Dendritic cell treated with granulocyte-macrophage colony-stimulating factor and Interleukin-4, amounts not matched to agents 40 ng/mL and 50 ng/mL, for 4 days (primary cell): ENCODE data around the gene TIMMDC1.
A peak's percentile ranks its signal among the peaks of the same experiment; 100 is the strongest.
"Not testable (repeated sequence)": the region's sequence is repeated elsewhere in the genome, so short reads cannot be mapped to it uniquely, and the experiment has no call there.

Source experiments
- H3K27ac Mint-ChIP-seq: one replicate; pipeline ENCODE4 v1.8.0; 2022; ENCODE audit warnings: mild to moderate bottlenecking, mixed read lengths
- H3K27me3 Mint-ChIP-seq: one replicate; pipeline ENCODE4 v1.8.0; 2022; ENCODE audit warnings: mild to moderate bottlenecking, mixed read lengths
- H3K36me3 Mint-ChIP-seq: one replicate; pipeline ENCODE4 v1.8.0; 2022; ENCODE audit warnings: low read depth, mixed read lengths
- H3K4me1 Mint-ChIP-seq: one replicate; pipeline ENCODE4 v1.8.0; 2022; ENCODE audit warnings: low read depth, mixed read lengths
- H3K4me3 Mint-ChIP-seq: one replicate; pipeline ENCODE4 v1.8.0; 2022; ENCODE audit warnings: mild to moderate bottlenecking, moderate library complexity, mixed read lengths
- H3K9me3 Mint-ChIP-seq: one replicate; pipeline ENCODE4 v1.8.0; 2022; ENCODE audit warnings: mixed read lengths
- intact Hi-C: fragments of 100-400 bp; cut with micrococcal nuclease; formaldehyde crosslinking; loops from one replicate; pipeline ENCODE4 v1.15.0; 2022

TIMMDC1 gene

DNA sequence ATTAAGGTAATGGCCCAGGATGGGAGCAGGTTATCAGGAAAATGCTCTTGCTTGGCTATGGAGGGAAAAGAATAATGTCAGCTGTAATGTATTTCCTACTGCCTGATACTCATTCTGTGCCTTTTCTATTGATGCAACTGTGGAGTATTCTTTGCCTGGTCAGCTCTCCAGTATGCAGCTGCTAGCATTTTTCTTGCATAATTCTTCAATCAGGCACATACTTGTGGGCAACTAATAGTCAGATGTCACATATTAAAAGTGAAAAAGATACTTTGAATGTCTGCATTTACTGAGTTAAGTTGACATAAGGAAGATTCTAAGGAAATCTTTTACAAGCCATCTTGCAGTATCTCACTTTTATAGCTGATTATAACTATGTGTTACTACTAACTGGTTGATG lies 31.5 kb downstream of the TIMMDC1 start:
- no peaks in the 10 kb centered on the region for H3K9me3 Mint-ChIP-seq
- intact Hi-C loops, result loop anchor here (10.0 kb wide), 1 partner anchor 145 kb away; the partner anchor contains the start of gene COX17
- H3K4me1 Mint-ChIP-seq, result peaks cover 6% of the 10 kb centered on the region
- no peaks in the 10 kb centered on the region for H3K27me3 Mint-ChIP-seq
- no peak overlapping the region for H3K4me3 Mint-ChIP-seq
- H3K27ac Mint-ChIP-seq, result no peak overlapping the region
- peaks cover 90% of the 10 kb centered on the region for H3K36me3 Mint-ChIP-seq

DNA sequence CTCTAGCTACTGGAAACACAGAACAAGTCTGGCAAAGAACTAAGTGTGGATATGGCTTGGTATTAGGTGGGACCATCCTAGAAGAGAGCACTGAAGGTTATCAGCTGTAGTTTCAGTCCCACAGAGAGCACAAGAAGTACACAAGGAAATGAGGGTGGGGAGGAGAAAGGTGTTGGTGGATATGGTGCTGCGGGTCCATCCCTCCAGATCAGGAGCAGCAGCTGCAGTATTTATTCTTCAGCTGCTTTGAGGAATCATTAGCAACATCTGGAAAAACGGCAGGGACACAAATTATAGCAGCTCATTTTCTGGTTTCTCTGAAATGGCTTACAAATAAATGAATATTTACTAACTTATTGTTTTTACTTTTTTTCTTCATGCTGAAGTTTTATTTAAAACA lies 32.1 kb downstream of the TIMMDC1 start:
- Mint-ChIP-seq H3K27ac (no peak overlapping the region), H3K9me3 (no peaks in the 10 kb centered on the region), H3K36me3 (peaks cover 92% of the 10 kb centered on the region), H3K27me3 (no peaks in the 10 kb centered on the region), H3K4me3 (no peak overlapping the region), H3K4me1 (peaks cover 6% of the 10 kb centered on the region)
- intact Hi-C loops, result no loop called here

DNA sequence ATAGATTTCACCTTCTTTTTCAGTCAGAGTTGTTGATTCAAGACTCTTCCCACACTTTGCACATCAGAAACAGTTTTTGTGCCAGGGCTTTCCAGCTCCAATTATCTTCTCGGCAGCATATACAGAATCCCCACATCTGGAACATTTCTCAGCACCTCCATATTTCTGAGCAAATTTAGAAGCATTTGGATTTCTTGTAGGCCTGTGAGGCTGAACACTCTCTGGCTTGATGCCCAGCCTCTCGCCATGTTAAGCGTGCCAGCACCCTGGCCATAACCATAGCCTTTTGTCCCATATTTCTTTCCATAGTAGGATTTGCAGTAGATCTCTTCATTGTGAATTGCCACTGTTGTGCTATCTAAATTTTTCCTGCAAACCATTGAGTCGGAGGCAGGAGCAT lies 32.8 kb downstream of the TIMMDC1 start:
- H3K4me3 Mint-ChIP-seq, result no peak overlapping the region
- H3K4me1 Mint-ChIP-seq, result peaks cover 4% of the 10 kb centered on the region
- peaks cover 85% of the 10 kb centered on the region for H3K36me3 Mint-ChIP-seq
- H3K27ac Mint-ChIP-seq, result no peak overlapping the region
- H3K9me3 Mint-ChIP-seq, result no peaks in the 10 kb centered on the region
- H3K27me3 Mint-ChIP-seq, result no peaks in the 10 kb centered on the region
- intact Hi-C loops, result no loop called here

DNA sequence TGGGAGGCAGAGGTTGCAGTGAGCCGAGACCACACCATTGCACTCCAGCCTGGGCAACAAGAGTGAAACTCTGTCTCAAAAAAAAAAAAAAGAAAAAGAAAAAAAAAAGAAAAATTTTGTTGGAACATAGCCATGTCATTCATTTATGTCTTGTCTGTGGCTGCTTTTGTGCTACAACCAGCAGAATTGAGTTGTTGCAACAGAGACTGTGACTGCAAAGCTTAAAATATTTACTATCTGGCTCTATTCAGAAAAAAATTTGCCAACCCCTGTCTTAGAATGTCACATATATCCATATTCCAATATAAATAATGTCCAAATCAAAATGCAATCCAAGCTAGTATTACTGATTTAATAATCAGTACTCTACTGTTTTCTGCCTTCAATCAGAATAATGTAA lies 35.9 kb downstream of the TIMMDC1 start:
- intact Hi-C loops, result no loop called here
- peaks cover 79% of the 10 kb centered on the region for H3K36me3 Mint-ChIP-seq
- H3K27ac Mint-ChIP-seq, result no peak overlapping the region
- no peaks in the 10 kb centered on the region for H3K27me3 Mint-ChIP-seq
- H3K4me1 Mint-ChIP-seq, result no peaks in the 10 kb centered on the region
- H3K4me3 Mint-ChIP-seq, result no peak overlapping the region
- H3K9me3 Mint-ChIP-seq, result no peaks in the 10 kb centered on the region

DNA sequence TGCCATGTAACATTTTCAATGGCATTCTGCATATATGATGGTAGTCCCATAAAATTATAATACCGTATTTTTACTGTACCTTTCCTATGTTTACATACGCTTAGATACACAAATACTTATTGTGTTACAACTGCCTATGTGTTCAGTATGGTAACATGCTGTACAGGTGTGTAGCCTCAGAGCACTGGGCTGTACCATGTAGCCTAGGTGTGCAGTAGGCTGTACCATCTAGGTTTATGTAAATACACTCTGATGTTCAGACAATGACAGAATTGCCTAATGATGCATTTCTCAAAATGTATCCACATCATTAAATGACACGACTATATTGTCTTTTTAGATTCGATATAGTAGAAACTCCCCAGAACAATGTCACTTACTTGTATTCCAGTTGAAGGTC lies 38.4 kb downstream of the TIMMDC1 start:
- H3K4me3 Mint-ChIP-seq, result no peak overlapping the region
- intact Hi-C loops, result no loop called here
- no peak overlapping the region for H3K27ac Mint-ChIP-seq
- H3K4me1 Mint-ChIP-seq, result peaks cover 3% of the 10 kb centered on the region
- peaks cover 68% of the 10 kb centered on the region for H3K36me3 Mint-ChIP-seq
- H3K9me3 Mint-ChIP-seq, result no peaks in the 10 kb centered on the region
- H3K27me3 Mint-ChIP-seq, result no peaks in the 10 kb centered on the region

DNA sequence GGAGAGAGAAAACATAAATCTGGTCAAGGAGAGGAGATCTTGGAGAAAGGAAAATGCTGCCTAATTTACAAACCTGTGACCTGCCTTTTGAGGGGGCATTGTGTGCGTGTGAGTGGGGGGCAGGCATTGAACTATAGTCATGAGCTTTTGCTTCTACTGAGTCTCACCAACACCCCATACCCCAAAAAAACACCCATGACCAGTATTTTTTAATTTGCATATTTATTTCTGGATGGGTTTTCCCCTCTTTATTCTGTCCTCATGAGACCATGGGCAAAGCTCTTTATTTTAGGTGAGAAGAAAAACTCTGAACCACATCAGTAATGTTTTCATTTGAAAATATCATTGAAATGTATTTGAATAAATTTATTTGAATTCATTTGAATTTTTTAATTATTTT lies 40.4 kb downstream of the TIMMDC1 start:
- Mint-ChIP-seq H3K27me3 (peaks cover 2% of the 10 kb centered on the region), H3K4me3 (no peak overlapping the region), H3K9me3 (no peaks in the 10 kb centered on the region), H3K27ac (no peak overlapping the region), H3K4me1 (peaks cover 9% of the 10 kb centered on the region), H3K36me3 (peaks cover 64% of the 10 kb centered on the region)
- intact Hi-C loops, result no loop called here

DNA sequence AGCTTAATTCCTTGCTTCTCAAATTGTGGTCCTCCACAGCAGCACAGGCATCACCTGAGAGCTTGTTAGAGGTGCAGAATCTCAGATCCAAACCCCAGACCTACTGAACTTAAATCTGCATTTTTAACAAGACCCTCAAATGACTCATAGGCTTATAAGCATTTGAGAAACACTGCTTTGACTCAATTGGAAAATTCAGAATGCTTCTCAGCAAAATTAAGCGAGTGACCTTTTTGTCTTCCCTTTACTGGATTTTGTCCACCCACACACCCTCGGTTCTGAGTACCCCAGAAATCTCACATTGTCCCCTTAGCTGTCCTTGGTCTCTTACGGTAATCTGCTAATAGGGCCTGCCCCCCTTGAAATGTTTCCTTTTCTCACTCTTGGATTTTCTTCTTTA lies 43.2 kb downstream of the TIMMDC1 start:
- Mint-ChIP-seq H3K27me3 (peaks cover 2% of the 10 kb centered on the region), H3K9me3 (no peaks in the 10 kb centered on the region), H3K4me1 (peaks cover 19% of the 10 kb centered on the region), H3K27ac (no peak overlapping the region), H3K36me3 (peaks cover 65% of the 10 kb centered on the region), H3K4me3 (no peak overlapping the region)
- intact Hi-C loops, result no loop called here

DNA sequence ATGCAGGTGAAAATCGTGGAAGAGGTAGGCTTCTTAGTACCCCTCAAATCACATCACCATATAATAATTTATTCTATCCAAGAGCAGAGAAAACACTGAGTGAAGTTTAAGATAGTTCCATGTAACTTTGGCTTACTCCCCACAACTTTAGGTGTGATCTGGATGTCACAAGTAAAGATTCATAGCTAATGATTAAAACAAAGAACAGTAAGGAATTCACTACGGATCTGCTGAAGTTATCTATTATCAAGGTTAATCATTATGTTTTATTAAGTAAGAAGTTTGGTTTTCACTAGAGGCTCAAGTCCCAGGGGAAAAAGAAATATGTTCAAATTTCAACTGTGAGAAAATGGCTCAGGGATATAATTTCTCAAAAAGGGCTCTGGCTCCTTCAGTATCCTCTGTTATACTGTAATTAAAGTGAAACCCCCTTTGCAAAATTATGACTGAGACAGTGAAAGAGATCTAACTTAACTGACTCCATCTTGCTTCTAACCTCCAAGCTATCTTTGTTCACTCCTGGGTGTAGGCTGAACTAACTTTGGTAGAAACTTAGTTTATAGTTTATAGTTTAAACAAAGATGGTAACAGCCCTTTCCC lies 43.9 kb downstream of the TIMMDC1 start:
- Mint-ChIP-seq H3K4me1 (peaks cover 26% of the 10 kb centered on the region), H3K9me3 (no peaks in the 10 kb centered on the region), H3K36me3 (peaks cover 59% of the 10 kb centered on the region), H3K4me3 (no peak overlapping the region), H3K27ac (no peak overlapping the region), H3K27me3 (peaks cover 2% of the 10 kb centered on the region)
- intact Hi-C loops, result no loop called here

DNA sequence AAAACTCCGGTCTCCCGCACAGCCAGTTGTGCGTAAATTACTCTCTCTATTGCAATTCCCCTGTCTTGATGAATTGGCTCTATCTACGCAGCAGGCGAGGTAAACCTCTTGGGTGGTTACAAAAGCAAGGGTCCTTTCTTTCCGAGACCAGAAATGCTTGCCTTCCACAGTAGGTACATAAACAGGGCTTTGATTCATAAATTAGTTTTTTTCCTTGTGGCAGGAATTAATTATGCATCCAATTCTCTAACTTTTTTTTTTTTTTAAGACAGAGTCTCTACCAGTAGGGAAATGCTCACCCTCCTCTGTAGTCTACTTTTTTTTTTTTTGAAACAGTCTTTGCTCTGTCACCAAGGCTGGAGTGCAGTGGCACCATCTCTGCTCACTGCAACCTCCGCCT lies 44.8 kb downstream of the TIMMDC1 start:
- intact Hi-C loops, result no loop called here
- Mint-ChIP-seq H3K9me3 (no peaks in the 10 kb centered on the region), H3K27ac (no peak overlapping the region), H3K4me3 (no peak overlapping the region), H3K36me3 (peaks cover 60% of the 10 kb centered on the region), H3K27me3 (peaks cover 2% of the 10 kb centered on the region), H3K4me1 (peaks cover 35% of the 10 kb centered on the region)

DNA sequence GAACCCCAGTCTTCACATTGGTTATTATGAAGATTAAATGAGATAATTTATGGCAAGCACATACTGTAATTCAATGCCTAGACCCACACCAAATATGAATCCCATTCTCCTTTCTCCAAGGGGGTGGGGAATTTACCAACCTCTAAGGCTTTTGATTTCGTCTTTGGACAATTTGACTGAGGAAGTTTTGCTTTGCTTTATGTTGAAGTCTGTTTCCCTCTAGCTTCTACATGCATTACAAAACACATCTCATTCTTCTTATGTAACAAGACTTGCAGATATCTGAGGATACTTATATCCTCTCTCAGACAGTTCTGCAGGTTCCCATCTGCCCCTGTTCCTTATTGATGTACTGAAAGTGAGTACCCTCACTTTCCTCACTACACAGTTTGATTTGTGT lies 48.9 kb downstream of the TIMMDC1 start:
- H3K36me3 Mint-ChIP-seq, result peaks cover 67% of the 10 kb centered on the region
- H3K4me3 Mint-ChIP-seq, result no peak overlapping the region
- peaks cover 2% of the 10 kb centered on the region for H3K27me3 Mint-ChIP-seq
- H3K4me1 Mint-ChIP-seq, result peaks cover 63% of the 10 kb centered on the region
- intact Hi-C loops, result no loop called here
- no peaks in the 10 kb centered on the region for H3K9me3 Mint-ChIP-seq
- H3K27ac Mint-ChIP-seq, result peak overlapping the region; percentile 46

DNA sequence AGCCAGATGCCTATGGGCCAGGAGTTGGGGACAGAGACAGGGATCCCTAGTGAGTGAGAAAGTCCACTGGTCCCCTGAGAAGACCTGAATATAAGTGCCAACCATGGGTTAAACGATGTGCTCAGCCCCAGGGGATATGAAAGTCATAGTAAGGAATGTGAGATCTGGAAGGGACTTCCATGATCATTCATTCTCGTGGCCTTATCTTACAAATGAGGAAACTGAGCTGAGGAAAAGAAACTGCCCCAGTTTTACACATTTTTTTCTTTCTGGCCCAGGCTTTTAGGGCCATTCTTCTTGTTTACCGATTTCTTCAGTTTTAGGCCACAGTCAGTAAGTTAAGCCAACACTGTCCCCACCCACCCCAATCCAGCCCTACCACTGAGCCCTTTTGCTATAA lies 50.0 kb downstream of the TIMMDC1 start:
- peaks cover 58% of the 10 kb centered on the region for H3K4me1 Mint-ChIP-seq
- peak overlapping the region; percentile 46 for H3K27ac Mint-ChIP-seq
- H3K36me3 Mint-ChIP-seq, result peaks cover 71% of the 10 kb centered on the region

DNA sequence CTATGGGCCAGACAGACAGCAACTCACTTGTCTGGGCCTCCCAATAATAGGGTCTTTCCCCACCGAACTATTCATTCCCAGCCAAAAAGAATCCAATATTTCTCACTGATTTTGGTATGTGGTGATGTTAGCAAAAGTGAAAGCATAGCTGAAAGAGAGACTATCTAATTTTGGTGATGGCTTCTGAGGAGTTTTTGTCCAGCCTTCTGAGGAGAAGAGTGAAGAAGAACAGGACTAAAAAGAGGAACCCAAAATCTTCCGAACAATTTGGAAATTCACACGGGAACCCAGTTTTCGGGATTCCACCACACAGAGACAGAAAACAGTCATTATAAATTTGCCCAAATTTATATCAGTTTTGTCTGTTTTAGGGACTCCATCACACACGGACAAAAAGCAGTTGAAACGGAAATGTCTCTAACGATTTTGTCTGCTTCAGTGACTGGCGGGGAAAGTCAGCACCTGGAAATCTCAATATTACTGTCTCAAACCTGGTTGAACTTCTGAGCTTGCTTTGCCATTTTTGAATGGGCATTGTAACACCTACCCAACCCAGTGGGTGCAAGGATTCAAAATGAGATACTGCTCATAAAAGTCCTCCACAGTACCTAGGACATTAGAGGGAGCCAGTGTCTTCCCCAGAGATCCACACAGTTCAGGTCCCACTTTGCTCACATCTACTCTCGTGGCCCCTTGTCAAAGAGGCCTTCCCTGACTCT lies 52.0 kb downstream of the TIMMDC1 start:
- peaks cover 77% of the 10 kb centered on the region for H3K4me1 Mint-ChIP-seq
- no peaks in the 10 kb centered on the region for H3K9me3 Mint-ChIP-seq
- H3K27me3 Mint-ChIP-seq, result no peaks in the 10 kb centered on the region
- peaks cover 64% of the 10 kb centered on the region for H3K36me3 Mint-ChIP-seq
- intact Hi-C loops, result no loop called here
- no peak overlapping the region for H3K4me3 Mint-ChIP-seq
- H3K27ac Mint-ChIP-seq, result no peak overlapping the region

More for the DNA sequence above, 50.0 kb downstream of the TIMMDC1 start:
- intact Hi-C loops, result no loop called here
- no peaks in the 10 kb centered on the region for H3K9me3 Mint-ChIP-seq
- no peaks in the 10 kb centered on the region for H3K27me3 Mint-ChIP-seq
- H3K4me3 Mint-ChIP-seq, result no peak overlapping the region

DNA sequence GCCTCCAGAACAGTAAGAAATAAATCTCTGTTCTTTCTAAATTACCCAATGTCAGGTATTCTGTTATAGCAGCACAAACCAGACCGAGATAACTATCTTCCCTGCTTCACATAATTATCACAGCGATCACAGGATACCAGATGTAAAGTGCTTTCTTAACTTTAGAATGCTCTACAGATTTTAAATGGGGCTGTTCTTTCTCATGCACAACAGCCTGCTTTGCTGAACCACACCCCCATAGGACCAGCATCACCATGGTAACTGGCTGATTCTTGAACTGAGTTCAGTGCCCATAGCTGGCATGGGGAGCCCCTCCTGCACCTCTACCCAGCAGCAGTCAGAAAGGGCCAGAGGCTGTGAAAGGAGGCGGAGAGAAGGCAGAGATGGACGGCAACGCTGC lies 53.3 kb downstream of the TIMMDC1 start:
- H3K4me3 Mint-ChIP-seq, result no peak overlapping the region
- H3K9me3 Mint-ChIP-seq, result no peaks in the 10 kb centered on the region
- H3K27me3 Mint-ChIP-seq, result no peaks in the 10 kb centered on the region
- peaks cover 75% of the 10 kb centered on the region for H3K36me3 Mint-ChIP-seq
- intact Hi-C loops, result no loop called here
- H3K4me1 Mint-ChIP-seq, result peaks cover 79% of the 10 kb centered on the region
- H3K27ac Mint-ChIP-seq, result peak overlapping the region; percentile 15

DNA sequence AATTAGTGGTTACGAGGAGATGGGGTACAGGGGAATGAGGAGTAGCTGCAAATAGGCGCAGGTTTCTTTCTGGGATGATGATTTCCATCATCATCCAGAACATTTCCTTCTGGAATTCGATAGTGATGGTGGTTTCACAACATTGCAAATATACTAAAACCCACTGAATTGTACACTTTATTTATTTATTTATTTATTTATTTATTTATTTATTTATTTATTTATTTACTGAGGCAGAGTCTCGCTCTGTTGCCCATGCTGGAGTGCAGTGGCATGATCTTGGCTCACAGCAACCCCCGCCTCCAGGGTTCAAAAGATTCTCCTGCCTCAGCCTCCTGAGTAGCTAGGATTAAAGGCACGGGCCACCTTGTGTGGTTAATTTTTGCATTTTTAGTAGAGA lies 54.6 kb downstream of the TIMMDC1 start:
- peaks cover 79% of the 10 kb centered on the region for H3K4me1 Mint-ChIP-seq
- H3K27ac Mint-ChIP-seq, result peak overlapping the region; percentile 92
- intact Hi-C loops, H3K27me3 Mint-ChIP-seq, H3K4me3 Mint-ChIP-seq, H3K9me3 Mint-ChIP-seq: not testable (repeated sequence)
- peaks cover 80% of the 10 kb centered on the region for H3K36me3 Mint-ChIP-seq
